Uterus (tissue), 4 donors: Measurements from ENCODE around the gene S100B. TPM values are rescaled to one million over a fixed set of nuclear protein-coding genes. Genes with fewer than 3 reads are reported as not detected.

Experiments used
- DNase-seq, 2 donors: peaks; one replicate each; pipeline ENCODE4 v3.0.0-alpha.2; 2019 to 2020
- H3K27ac ChIP-seq, 2 donors: fragments of 200-600 bp; sonication (generic); 1 replicate in 1 of 2; 2 replicates in 1 of 2; pipeline ENCODE4 v1.5.1; 2016 to 2018
- H3K27me3 ChIP-seq, 2 donors: fragments of 200-600 bp; sonication (generic); one replicate each; pipeline ENCODE4 v1.5.1; 2018 to 2019; ENCODE audit warnings: control low read depth in 1 of 2
- H3K36me3 ChIP-seq, 2 donors: fragments of 200-600 bp; sonication (generic); one replicate each; pipeline ENCODE4 v1.5.1; 2019; ENCODE audit warnings: control low read depth in 1 of 2
- H3K4me1 ChIP-seq, 2 donors: fragments of 200-600 bp; sonication (generic); one replicate each; pipeline ENCODE4 v1.5.1; 2018 to 2019; ENCODE audit warnings: control low read depth in 1 of 2
- H3K4me3 ChIP-seq, 2 donors: fragments of 200-600 bp; sonication (generic); 1 replicate in 1 of 2; 2 replicates in 1 of 2; pipeline ENCODE4 v1.5.1; 2018 to 2019; ENCODE audit warnings: mild to moderate bottlenecking in 1 of 2
- H3K9me3 ChIP-seq, 2 donors: fragments of 200-600 bp; sonication (generic); one replicate each; pipeline ENCODE4 v1.5.1; 2019; ENCODE audit warnings: control low read depth in 1 of 2
- CTCF ChIP-seq, 4 experiments: fragments of 200-600 bp in 2 of 4; fragments of 450-650 bp in 2 of 4; sonication (generic) in 2 of 4; IDR thresholded peaks; one replicate each; pipeline ENCODE4 v1.5.1; 2016 to 2019; ENCODE audit warnings: antibody characterized with exemption in 4 of 4, mild to moderate bottlenecking in 2 of 4, moderate library complexity in 1 of 4
- POLR2A ChIP-seq, 2 donors: fragments of 450-650 bp; IDR thresholded peaks; one replicate each; pipeline ENCODE4 v1.6.1; 2016; ENCODE audit warnings: antibody characterized with exemption in 2 of 2, mild to moderate bottlenecking in 1 of 2, moderate library complexity in 1 of 2
- intact Hi-C: fragments of 100-400 bp; cut with DNase I; formaldehyde crosslinking; loops from one replicate; pipeline ENCODE4 v1.15.1; 2023; ENCODE audit warnings: low total_unique reads
- total RNA-seq, 4 donors: library from RNA; depleted of rRNA in 3 of 4; stranded (reverse); fragments of >200 nt in 3 of 4; gene quantifications; one replicate each; pipeline versions ENCODE4 v1.1.0 to v1.2.4, GENCODE V29; 2014 to 2023
- donor health status: DM: yes; HTN: yes; CAD: no.

The S100B gene
- total RNA-seq, 4 donors from 2014 or later, result 1.8 to 18.2 TPM; not detected in 2

GRCh38 chr21:46562472-46562871 is 42.4 kb downstream of the S100B start:
- Histone ChIP-seq H3K4me3 (no peak overlapping the region), H3K27me3 (no peaks in the 10 kb centered on the region), H3K27ac (no peak overlapping the region), H3K4me1 (no peaks in the 10 kb centered on the region), H3K36me3 (no peaks in the 10 kb centered on the region), H3K9me3 (no peaks in the 10 kb centered on the region)
- DNase-seq, result no peak
- TF ChIP-seq CTCF (IDR thresholded peaks at IDR 0.05), result no peak
- no peak for TF ChIP-seq POLR2A (IDR thresholded peaks at IDR 0.05)
- intact Hi-C loops, result no loop called here

GRCh38 chr21:46561445-46562090 is 43.3 kb downstream of the S100B start:
- Histone ChIP-seq H3K9me3 (no peaks in the 10 kb centered on the region), H3K27ac (no peak overlapping the region), H3K4me1 (no peaks in the 10 kb centered on the region), H3K4me3 (no peak overlapping the region), H3K27me3 (no peaks in the 10 kb centered on the region), H3K36me3 (no peaks in the 10 kb centered on the region)
- intact Hi-C loops, result no loop called here
- no peak for TF ChIP-seq POLR2A (IDR thresholded peaks at IDR 0.05)
- TF ChIP-seq CTCF (IDR thresholded peaks at IDR 0.05), result no peak
- no peak for DNase-seq

- no peaks in the 10 kb centered on the region for H3K9me3 ChIP-seq
- no peak overlapping the region for H3K27ac ChIP-seq
- no peaks in the 10 kb centered on the region for H3K27me3 ChIP-seq
- H3K4me1 ChIP-seq, result no peaks in the 10 kb centered on the region
- TF ChIP-seq POLR2A (IDR thresholded peaks at IDR 0.05) (no peak), CTCF (IDR thresholded peaks at IDR 0.05) (no peak)
- no peaks in the 10 kb centered on the region for H3K36me3 ChIP-seq
- H3K4me3 ChIP-seq, result no peak overlapping the region
- DNase-seq, result no peak
- intact Hi-C loops, result no loop called here
These were observed 44.1 kb downstream of the S100B start for GRCh38 chr21:46560568-46561444.

GRCh38 chr21:46559291-46559983 is 45.4 kb downstream of the S100B start:
- H3K27me3 ChIP-seq, result no peaks in the 10 kb centered on the region
- no peaks in the 10 kb centered on the region for H3K4me1 ChIP-seq
- H3K36me3 ChIP-seq, result no peaks in the 10 kb centered on the region
- intact Hi-C loops, result no loop called here
- no peak for DNase-seq
- H3K9me3 ChIP-seq, result no peaks in the 10 kb centered on the region
- TF ChIP-seq CTCF (IDR thresholded peaks at IDR 0.05) (no peak), POLR2A (IDR thresholded peaks at IDR 0.05) (no peak)
- no peak overlapping the region for H3K4me3 ChIP-seq
- no peak overlapping the region for H3K27ac ChIP-seq
